GM18508 (cell line): Measurements from ENCODE around the gene DDX1.

Experiments used
- ATAC-seq: cut with Tn5 transposase; IDR thresholded peaks from one replicate; pipeline ENCODE4 v1.9.1; 2021; ENCODE audit warnings: moderate number of reproducible peaks; ENCODE audit not compliant: insufficient read depth, unreplicated experiment

Gene DDX1

DNA sequence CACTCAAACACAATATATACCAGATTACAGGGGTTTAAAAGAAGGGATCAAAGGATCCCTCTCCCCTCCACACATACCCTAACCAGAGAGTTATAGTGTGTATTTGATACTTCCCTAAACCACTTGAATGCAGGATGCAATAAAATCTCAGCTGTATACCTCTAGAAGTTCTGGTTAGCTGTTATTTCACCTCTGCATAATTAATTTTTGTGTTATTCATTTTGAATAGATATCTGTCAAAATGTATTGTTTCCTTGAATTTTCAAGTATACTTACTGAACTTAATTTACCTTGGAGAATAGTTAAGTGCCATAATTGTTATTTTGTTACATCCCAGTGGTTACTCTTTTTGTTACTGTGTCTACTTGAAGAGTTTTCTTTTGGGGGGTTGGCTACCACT, 34.5 kb downstream of the DDX1 start:
- no peak for ATAC-seq

DNA sequence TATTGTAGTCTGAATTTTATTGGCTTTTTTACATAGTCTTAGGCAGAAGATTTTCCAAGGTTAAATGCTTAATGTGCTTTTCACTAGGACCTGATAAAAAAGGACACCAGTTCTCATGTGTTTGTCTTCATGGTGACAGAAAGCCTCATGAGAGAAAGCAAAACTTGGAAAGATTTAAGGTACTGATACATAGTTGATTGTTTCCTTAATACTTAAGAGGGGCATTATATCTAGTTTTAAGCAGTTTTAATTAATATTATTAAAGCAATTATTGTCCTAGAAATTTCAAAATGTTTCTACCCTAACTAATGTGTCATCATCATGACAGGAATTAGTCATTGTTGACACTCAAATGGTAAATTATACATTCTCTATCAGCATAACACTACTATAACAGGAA, 35.3 kb downstream of the DDX1 start:
- ATAC-seq = no peak

DNA sequence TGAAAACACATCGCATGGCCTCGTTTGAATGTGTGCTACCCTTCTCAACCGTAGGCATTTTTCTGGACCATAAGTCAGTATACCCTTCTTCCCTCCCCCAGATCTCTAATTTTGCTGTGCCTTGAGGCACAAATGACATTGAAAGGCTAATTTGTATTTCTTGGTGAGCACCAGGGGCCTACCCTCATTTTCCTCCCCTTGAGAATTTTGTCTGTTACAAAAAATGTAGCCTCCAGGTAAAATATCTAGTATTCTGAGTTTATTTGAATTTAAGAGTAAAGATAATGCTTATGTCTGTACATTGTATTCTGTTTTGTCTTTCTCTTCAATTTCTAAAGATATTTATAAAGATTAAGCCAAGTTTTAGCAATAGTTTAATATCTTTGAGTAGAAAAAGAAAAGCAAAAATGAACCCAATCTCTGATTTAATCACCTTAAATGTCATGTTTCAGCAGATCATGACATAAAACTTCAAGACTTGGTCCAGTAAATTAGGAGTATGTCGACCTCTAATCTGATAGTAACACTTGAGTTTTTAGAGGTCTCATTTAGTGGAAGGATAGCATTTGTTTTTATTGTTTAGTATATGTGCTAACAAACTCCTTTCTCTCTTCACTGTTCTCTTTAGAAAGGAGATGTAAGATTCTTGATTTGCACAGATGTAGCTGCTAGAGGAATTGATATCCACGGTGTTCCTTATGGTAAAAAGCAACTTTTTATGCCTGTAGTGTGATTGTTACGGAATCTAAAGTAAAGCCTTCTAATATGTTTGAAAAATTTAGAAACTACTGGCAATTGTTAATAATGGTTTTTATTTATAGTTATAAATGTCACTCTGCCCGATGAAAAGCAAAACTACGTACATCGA, 36.4 kb downstream of the DDX1 start:
- ATAC-seq = no peak

DNA sequence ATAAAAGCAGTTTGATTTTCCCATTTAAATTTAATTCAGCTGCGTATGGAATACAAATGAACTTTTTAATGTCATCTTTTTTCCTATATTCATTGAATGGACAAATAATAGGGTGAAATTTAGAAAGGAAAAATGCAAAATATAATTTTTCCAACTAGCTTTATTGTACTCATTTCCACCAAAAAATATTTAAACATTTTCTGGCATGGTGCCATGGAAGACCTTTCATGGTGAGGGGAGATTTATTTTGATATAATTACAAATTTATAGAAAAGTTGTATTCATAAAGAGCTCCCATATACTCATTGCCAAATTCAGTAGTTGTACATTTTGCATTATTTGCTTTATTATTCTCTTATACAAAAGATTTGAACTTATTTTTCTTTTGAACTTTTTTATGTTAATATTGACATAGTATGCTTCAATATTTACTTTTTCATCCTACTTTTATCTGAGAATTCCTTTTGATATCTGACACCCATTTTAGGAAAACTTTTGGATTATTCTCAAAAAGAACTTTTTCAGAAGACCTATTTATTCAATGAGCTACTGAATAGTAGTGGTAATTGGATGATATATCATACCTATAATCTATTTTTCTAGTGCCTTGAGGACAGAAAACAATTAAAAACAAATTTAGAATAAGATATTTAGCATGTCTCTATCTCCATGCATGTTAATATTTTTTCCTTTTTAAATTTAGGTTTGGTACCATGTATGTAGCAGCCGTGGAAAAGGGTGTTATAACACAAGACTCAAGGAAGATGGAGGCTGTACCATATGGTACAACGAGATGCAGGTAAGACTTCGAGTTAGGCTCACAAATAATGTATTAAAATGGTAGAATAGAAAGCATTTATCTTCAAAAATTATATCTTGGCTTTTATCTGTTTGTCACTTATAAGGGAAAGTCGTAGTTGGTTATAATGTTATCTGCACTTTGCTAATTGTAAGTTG, 37.5 kb downstream of the DDX1 start:
- no peak for ATAC-seq

DNA sequence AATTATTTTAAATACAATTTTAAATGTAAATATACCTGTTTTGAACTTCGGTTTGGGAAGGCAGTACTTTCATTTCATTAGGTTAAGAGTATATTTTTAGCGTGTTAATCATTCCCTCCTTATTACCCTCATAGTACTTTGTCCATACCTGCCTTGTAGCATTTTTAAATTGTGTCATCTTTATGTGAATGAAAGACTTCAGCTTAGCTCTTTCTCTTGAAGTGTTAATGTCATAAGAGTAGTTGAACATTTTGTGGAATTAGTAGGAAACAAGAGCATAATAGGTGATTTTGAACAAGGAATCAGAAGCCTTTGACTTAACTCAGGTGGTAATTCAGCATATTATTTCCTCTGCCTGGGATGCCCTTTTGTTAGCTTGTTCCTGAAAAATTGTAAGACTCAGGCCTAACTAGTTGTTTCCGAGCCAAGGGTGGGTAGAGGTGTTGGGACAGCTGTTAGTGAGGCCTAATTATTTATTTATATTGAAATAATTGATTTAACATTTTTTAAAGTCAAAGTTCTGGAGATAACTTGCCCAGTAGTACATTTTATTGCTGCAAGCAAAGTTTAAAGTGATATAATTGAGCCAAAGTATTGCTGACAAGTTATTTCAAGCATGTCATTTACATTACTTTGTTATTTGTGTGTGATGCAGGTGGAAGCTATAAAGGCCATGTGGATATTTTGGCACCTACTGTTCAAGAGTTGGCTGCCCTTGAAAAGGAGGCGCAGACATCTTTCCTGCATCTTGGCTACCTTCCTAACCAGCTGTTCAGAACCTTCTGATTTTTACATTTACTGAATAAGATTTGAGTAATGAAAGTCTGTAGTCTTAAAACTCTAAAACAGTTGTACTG, 38.7 kb downstream of the DDX1 start:
- no peak for ATAC-seq

DNA sequence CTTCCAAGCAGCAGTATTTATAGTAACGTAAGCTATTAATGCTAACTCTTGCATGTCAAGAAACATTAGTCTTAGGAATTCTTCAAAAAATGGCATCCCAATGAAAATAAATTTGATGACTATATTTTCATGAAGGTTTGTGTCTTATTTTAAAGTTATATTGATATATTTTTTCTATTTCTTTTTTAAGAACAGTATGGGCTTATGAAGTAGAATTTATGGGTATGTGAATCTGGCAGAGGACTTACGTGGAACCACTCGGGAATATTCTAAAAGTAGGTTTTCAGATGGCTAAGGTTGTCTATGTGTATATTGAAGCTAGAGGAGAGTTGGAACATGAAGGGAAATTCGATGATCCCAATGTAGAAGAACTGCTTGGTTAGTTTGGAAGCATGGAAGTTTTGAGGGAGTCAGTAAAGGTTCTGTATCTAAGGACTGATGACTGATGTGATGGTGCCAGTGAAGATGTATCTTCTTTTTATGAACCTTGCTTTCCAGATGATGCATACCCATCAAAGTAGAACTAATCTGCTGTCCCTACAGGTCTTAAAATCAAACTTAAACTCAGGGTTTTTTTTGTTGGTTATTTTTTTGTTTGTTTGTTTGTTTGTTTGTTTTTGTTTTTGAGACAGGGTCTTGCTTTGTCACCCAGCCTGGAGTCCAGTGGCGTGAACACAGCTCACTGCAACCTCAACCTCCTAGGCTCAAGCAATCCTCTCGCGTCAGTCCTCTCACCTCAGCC, 39.5 kb downstream of the DDX1 start:
- no peak for ATAC-seq

DNA sequence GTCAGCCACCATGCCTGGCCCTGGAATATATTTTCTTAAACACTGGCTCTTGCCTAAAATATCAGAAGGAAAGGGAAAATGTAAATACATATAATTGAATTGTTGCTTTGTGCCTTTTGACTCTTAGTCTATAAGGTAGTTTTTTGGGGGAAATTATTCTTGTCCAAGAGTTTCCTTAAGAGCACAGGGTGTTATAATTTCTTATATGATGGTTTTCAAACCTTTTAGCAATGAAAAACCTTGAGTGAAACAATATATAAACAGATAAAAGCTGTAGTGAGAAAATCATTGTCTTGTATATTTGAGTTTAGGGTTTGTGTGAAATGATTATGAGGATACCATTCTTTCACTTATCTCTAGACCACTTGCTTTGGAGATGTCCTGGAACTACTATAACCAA, 40.2 kb downstream of the DDX1 start:
- ATAC-seq = no peak

DNA sequence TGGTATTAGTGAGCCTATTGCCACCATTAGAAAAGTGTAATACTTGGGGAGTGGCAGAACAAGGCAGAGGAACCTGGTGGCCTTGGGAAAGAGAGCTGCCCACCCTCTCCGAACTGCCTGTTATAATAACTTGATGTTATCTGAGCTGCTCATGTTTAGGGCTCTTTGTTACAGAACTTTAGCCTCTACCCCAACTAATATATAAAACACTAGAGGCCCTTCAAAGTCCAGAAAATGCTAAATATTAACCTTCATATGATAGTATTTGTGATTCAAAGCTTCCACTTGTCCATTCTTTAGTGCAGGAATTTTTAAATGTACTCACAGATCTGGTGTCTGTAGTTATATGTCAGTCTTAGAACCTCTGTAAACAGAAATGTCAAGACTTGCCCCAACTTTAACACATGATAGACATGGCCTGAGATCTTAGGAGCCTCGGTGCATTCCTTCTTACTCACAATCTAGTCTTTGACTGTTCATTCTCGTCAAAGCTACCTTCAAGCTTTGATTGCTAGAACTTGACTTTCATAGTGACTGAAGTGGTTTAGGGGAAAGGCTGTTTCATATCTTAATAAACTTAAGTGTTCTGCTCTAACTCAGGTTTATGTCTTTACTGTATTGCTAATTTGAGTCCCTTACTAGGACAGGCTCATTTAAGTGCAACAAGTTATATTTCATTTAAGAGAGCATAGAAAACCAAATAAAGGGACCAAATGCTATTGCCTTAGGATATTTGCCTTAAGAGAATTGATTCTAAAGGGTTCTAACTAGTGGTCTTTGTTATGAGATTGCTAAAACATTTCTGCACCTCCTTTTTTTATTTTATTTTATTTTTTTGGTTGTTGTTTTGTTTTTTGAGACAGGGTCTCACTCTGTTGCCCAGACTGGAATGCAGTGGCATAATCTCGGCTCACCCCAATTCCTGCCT, 41.6 kb downstream of the DDX1 start:
- no peak for ATAC-seq

DNA sequence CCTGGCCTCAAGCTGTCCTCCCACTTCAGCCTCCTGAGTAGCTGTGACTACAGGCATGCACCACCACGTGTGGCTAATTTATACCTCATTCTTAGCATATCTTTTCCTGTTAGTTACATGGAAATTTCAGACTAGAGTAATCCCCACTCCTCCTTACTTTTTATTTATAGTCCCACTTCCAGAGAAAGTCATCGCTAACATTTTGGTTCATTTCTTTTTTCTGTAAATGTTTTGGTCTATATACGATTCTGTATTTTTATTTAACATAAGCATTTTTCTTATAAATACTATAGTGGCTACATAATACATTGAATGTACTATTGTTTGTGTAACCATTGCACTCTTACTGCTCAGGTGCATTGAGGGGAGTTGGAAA, 42.3 kb downstream of the DDX1 start:
- ATAC-seq = no peak

DNA sequence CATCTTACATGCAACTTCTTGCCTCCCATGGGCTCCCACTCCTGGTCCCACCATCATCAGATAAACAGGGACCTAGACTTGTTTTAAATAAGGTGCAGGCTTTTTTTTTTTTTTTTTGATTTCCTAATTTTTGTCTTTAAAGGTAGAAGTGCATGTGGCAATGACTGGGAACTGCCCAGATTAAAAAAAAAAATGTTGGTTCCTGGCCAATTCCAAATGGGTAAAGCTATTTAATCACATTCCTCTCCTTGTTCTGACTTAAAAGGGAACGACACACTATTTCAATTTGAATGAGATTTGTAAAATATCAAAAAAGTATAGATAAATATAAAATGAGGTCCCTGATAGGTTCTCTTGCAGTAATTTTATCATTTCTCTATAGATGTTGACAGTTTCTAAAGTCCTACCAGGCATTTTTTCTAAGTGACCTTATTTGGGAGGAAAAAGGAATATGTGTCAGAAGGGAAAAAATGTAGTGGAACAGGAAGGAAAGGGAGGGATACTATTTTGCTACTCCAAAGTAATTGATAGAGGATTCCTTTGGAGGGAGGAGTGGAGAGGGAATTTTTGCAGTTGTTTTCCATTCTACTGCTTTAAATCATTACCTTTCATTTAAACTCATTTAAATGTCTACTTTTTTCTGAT, 43.3 kb downstream of the DDX1 start:
- no peak for ATAC-seq

DNA sequence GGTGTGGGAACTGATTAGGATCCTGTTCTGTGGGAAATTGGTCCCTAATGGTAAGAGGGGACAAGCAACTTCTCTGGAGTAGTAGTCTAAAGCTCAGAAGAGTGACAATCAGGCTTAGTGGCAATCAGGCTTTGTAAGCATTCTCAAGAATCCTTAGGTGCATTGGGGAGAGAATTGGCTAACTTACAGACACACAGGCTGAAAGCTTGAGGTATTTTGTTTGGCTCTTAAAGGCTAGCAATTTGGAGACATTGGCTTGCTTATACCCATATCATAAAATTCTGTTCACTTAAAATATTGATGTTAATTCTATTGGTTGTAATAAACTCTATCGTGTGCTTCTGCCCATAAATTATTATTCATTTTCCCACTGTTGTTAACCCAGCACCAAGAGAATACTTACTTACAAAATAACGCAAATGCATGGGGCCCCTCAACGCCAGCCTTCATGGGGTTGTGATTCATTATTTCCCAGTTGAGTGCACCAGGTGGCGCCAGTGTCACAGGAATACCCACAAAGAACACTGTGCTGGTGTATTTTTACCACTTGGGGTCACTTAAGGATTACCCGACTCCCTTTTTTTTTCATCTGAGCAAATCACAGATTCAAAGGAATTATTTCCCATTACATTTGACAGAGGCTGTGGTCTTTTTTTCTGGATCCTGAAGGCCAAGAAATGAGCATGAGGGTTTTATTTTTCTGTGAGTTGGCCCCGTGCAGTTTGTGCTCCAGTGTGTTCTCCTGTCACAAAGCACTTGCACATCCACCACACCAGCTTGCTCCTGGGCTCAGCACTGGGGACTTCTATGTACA, 45.5 kb downstream of the DDX1 start:
- ATAC-seq = peak; percentile 84

DNA sequence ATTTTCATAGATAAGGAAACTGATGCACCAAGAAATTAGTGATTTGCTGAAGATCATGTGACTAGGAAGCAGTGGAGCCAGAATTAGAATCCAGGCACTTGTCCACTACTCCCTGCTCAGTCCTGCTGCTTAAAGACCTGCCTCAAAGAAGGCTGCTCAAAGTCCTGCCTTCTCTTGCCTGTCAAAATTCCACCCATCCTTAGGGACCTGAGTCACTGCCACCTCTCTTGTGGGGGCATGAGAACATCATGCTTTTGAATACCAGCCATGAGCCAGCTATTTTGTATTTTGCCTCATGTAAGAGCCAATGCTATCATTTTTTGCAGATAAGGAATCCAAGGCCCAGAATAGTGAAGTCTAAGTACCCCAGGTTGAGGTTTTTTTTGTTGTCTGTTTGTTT, 47.1 kb downstream of the DDX1 start:
- no peak for ATAC-seq

DNA sequence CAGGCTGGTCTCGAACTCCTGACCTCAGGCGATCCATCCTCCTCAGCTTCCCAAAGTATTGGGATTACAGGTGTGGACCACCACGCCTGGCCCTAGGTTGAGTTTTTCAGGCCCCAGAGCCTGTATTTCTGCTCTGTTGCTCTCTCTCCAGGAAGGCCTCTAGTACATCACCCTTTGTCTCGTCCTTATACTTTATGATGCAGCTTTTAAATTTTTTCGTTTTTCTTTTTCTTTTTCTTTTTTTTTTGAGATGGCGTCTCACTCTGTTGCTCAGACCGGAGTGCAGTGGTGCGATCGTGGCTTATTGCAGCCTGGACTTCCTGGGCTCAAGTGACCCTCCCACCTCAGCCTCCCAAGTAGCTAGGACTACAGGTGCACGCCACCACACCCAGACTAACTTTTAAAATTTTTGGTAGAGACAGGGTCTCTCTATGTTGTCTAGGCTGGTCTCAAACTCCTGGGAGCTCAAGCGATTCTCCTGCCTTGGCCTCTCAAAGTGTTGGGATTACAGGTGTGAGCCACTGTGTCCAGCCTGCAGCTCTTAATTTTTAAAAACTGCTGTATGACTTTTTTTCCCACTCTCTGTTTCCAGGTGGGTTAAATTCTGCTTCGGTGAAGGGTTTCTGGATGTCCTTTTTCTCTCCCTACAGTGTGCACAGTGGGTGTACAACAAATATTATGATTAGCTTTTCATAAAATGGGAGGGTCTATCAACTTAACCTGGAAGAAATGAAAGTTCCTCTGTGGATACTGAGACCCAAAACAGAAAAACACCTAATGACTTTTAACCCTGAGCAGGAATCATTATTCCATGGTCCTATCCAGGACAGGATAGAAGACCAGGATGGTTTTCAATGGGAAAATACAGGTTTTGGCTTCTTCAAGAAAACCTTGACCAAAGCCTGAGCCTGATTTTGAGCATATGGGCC, 47.9 kb downstream of the DDX1 start:
- ATAC-seq = no peak

DNA sequence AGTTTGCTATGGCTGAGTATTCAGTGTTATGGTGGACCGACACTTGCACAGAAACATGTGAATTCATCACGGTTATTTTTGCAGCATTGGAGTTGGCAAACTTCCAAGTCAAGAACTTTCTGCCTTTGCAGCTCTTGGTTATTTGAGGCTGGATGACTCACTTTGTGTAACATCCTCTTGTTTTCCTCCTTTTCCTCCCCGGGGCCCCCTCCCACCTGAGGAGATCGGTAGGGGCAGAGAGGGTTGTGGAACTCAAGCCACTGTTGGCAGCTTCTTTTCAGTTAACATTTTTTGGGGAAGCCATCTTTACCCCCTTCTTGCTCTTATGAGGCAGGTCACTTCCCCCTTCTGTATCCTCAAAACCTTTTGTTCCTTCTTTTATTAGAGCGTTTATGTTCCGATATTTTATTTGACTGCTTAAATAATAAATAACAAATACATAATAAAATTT, 48.6 kb downstream of the DDX1 start:
- ATAC-seq = no peak

DNA sequence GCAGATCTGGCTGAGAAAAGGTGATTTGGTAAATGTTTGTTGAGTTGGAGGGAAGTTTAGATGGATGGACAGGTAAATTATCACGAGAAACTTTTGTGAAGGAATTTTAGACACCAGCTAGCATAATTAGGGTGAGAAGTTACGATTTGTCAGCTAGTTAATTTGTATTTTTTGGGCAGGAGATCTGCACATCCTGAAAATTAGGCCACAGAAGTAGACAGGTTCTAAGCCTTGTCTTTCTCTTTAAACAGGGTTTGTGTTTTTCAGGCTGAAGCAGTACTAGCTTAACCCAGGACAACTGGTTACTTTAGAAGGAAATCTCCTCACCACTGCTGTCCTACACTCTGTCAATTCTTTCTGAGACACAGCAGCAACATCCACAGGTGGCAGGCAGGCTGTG, 49.1 kb downstream of the DDX1 start:
- ATAC-seq = no peak

DNA sequence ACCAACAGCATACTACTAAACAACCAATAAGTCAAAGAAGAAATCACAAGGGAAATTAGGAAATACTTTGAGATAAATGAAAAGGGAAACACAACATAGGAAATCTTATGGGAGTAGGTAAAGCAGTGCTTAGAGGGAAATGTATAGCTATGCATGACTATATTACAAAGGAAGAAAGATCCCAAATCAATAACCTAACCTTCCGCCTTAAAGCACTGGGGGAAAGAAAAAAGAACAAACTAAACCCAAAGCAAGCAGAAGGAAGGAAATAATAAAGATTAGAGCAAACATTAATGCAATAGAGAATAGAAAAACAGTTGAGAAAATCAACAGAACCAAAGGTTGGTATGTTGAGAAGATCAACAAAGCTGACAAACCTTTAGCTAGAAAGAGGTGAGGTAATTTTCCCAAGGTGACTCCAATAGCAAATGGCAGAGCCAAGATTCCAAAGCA, 49.9 kb downstream of the DDX1 start:
- no peak for ATAC-seq
